Stimulated activated CD8-positive, alpha-beta memory T cell treated with anti-CD3 and anti-CD28 coated beads, Interleukin-15, amount 100 ng/mL, for 24 hours (primary cell): ENCODE results near the gene CCDC69.
"Not testable (repeated sequence)": the region's sequence is repeated elsewhere in the genome, so short reads cannot be mapped to it uniquely, and the experiment has no call there.

Experiments used
- DNase-seq: peaks from one replicate; pipeline ENCODE4 v3.0.0-alpha.2; 2020; ENCODE audit warnings: low read depth

The CCDC69 gene

DNA sequence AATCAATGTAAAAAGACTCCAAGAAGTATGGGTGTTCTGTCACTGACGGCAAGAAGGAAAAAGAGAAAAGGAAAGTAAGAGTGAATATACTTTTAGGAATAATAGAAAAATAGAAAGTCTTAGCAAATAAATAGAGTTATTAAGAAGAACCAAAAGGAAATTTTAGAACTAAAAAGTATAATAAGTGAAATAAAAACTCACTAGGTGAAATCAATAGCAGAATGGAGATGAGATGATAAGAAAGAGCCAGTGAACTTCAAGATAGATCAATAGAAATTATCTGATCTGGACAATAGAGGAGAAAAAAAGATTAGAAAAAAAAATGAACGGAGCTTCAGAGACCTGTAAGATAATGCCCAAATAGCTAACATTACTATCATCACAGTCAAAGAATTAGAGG lies 34.7 kb downstream of the CCDC69 start:
- no peak for DNase-seq

DNA sequence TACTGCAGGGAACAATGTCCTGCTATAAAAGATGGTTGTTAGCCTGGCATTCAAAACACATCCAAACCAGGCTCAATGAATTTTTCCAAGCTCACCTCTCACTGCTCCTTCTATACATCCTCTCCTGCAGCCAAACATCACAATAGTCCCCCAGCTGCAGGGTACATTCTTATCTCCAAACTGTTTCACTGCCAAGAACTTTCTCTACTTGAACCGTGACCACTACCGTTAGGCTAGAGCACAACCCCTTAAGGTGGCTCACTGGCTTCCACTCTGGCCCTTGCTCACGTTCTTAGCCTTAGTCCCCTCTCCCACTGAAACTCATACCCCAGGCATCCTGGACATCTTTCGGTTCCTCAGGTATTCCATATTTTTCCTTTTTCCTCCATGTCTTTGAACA lies 37.4 kb downstream of the CCDC69 start:
- no peak for DNase-seq

DNA sequence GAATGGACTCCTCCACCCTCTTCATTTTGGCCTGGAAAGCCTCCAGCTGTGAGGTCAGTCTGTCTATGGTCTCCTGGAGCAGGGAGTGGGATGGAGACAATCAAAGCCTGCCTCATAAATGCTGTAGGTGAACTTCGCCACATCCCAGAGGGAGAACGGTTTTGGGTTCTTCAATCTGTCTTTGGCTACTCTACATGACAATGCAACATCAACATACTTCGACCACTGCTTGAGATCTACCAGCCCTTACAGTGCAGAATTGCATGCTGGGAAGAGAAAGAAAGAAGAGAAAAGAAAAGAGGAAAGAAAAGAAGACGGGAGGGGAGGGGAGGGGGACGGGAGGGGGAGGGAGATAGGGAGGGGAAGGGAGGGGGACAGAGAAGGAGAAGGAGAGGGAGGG lies 37.8 kb downstream of the CCDC69 start:
- no peak for DNase-seq

DNA sequence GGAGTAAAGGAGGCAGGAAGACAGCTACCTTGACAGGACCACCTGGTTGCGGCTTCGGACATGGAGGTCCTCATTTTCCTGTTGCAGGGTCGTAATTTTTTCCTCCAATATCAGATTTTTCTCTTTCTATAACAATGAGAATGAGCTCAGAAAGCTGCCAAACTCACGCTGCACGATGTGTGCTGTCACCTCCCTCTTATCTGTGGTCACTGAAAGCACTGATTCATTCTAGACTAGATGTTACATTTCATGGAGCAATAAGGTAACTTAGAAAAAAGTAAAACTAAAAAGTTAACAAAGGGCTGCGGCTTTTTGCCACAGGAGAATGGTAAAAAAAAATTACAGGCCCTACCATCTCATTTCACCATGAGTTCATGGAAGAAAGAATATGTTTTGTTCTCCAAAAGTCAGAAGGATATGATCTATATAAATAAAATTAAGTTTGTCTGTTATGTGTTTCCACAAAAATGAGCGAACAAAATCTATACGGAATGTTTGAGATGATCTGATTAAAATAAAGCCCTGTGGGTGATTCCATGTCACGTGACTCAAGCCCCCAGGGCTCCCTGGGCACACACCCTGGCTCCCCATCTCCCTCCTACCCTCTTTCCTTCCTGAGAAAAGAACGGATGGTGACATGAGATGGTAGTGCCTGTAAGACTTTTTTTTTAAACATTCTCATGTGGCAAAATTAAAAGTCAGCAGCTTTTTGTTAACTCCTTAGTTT lies 39.4 kb downstream of the CCDC69 start:
- DNase-seq, result no peak

DNA sequence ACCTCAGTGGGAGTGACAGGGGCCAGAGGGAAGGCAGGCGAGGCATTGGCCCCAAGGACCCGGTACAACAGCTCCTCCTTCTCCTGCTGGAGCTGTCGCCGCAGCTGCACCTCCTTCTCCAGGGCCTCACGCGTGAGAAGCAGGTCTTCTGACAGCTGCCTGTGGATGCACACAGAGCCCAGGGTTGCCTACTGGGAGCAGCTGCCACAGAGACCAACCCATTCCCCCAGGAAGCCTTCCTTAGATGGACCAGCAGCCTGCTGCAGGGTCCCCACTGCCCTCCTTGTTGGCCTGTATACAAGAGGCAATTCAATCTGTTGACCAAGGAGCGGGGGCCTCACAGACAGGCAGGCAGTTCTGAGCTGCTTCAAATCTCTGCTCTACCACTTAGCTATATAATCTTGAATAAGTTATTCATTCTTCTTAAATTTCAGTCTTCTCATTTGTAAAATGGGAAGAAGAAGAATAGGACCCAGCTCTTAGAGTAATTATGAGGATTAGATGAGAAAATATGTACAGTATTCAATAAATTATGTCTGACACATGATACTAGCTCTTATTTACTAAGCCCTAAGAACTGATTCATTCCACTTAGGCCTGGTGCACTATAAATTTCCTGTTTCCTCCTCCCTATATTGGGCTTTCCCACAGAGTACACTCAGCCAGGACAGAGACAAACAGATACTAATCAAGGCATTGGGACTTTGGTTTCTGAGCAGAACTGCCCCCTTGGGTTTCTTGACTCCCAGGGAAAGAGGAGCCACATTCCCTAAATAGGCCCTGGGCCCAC lies 40.2 kb downstream of the CCDC69 start:
- DNase-seq, result no peak

DNA sequence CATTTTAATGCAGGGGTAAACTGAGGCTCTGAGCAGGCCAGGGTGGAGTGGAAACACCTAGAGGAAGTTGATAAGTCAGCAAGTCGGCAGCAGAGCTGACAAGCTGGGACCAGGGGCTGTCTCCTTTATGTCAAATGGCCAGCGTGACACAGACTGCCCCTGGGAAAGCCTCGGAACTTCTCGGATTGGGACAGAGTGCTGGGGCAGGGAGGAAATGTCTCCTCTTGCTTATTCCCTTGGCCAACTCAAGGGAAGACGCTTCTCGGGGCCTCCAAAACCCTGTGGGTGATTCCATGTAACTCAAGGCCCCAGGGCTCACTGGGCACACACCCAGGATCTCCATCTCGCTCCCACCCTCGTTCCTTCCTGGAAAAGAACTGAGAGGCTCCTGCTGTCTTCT lies 40.9 kb downstream of the CCDC69 start:
- DNase-seq, result no peak

DNA sequence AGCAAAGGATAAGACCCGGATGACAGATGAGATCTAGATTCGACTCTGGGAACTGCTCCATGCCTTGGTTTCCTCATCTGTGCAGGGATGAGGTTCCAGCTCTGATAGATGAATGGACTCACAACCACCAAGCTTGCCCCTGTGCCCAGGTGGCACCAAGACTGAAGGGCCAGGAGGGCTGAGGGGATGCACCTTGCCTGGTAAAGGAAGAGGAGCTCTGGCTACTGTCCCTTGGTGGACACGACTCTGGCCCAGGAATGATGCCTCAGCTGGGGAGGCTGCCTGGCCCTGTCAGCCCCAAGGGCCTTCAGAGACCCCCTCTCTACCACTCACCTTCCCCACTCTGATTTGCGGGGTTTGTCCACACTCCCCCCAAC lies 41.4 kb downstream of the CCDC69 start:
- DNase-seq, result no peak

DNA sequence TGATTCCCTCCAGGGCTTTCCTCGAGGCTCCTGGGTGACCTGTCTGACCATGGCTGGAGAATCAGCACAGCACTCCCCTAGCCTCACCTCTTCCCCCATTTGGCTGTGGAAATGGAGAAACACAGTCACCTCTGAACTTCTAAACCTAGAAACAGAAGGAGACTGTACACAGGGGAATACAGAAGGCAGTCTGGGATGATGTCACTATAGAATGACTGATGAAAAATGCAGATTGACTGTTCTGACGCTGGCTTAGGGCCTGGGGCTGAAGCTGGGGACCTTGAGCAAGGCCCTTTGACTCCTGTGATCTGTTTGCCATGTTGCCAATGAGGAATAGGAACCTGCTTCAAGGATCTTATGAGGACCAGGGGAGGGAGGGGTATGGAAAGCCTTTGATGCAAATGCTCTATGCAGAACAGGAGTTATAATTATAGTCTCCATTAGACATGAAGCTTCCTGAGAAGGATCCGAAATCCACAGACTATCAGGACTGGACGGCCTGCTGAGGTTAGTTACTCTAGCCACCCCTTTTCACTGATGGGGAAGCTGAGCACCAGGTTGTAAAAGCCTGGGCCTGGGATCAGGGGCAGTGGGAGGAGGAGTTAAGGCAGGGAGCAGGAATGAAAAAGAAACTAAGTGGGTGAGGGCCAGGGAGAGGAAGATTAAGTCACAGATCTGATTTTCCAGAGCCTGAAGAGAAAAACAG lies 41.9 kb downstream of the CCDC69 start:
- DNase-seq, result no peak

DNA sequence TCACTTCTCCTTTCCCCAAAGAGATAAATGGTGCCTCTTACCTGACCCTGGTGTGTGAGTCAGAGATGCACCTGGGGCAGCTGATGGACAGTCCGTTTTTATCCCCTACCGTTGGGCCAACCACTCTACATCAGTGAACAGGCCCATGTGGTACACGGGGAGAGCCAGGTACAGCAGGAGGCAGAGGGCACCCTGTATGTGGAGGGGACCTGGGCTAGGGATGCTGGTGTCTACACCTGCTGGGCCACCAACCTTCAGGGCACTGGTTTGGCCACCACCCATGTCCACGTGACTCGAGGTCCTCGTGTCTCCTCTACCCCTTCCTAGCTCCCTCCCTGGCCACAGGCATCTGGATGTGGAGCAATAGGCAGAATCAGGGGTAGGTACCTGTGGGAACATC lies 43.6 kb downstream of the CCDC69 start:
- DNase-seq, result no peak

DNA sequence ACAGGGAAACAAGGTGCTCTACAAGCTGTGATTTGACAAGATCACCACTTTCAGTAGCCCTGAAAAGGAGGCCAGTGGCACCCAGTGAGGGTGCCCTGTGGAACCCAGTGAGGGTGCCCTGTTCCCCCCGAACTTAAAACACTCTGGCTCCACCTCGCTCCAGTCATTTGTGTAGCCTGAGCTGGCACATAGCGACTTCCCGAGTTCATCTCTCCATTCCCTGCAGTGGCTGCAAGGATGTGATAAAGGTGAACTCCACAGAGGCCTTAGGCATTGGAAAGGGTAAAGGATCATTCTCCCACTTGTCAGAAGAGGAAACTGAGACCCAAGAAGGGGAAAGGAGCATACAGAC lies 44.4 kb downstream of the CCDC69 start:
- DNase-seq, result no peak

DNA sequence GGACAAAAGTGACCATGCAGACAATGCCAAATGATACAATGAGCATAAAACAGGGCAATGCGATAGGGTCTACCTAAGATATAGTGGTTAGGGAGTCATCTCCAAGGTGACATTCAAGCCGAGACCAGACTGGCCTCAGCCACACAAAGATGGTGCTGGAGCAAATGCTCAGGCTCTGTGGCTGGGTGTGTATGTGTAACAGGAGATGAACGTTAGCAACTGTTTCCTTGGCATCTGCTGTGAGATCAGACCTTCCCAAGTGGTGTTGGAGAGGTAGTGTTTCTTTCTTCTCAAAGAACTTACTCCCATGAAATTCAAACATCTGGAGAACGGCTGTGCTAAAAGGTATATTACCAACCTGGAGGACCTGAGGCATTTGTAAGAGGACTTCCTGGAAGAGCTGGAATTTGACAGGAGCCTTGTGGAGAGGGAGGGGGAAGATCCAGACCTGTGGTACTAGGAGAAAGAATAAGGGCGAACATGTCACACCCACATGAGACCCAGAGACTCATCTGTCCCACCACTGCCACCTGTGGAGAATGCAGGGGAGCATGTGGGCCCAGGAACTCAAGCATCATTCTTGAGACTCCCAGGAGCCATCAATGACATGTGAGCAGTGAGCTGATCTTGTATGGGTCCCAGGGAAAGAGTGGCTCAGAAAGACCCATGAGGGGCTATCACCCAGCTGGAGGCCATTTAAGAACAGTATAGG lies 45.0 kb downstream of the CCDC69 start:
- DNase-seq, result no peak

DNA sequence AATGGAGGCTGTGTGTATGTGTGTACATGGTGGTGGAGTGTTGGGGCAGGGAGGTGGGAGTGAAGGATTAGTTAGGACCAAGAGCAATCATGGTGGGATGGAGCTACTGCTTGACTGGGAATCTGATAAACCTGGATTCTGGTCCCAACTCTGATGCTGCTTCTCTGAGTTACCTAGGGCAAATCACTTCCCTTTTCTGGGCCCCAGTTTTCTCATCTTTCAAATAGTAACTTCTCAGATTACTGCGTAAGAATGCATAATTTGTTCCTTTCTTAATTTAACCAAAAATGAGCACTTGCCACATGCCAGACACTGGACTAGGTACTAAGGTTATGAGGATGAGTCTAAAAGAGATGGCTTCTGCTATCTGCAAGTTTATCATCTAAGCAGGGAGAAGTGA lies 45.5 kb downstream of the CCDC69 start:
- DNase-seq, result no peak

DNA sequence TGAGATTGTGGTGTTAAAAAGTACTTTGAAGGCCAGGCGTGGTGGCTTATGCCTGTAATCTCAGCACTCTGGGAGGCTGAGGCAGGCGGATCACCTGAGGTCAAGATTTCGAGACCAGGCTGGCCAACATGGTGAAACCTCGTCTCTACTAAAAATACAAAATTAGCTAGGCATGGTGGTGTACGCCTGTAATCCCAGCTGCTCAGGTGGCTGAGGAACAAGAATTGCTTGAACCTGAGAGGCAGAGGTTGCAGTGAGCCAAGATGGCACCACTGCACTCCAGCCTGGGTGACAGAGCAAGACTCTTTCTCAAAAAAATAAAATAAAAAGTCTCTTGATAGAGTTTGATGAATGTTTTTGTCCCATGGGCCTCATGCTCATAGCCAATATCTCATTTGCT lies 47.6 kb downstream of the CCDC69 start:
- not testable (repeated sequence) for DNase-seq

DNA sequence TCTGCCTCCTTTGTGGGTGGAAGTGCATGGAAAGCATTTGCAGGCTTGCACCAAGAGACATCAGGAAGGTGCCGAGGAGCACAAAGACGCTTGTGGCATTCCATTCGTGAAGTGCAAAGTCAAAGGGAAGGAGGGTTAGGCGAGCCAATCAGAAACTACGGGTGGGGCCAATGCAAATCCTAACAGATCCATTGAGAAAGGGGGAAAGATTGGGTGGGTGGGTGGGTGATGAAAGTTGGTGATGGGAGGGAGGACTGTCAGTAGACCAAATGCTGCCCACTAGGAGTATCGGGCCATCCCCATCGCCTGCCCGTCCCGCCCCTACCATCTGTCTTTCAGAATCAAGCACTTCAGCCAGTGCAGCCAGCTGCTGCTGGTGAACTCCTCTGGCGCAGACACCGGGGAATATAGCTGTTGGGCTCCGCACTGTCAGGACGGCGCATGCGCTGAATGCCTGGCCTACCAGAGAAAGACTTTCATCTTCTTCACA lies 49.2 kb downstream of the CCDC69 start:
- DNase-seq, result no peak

DNA sequence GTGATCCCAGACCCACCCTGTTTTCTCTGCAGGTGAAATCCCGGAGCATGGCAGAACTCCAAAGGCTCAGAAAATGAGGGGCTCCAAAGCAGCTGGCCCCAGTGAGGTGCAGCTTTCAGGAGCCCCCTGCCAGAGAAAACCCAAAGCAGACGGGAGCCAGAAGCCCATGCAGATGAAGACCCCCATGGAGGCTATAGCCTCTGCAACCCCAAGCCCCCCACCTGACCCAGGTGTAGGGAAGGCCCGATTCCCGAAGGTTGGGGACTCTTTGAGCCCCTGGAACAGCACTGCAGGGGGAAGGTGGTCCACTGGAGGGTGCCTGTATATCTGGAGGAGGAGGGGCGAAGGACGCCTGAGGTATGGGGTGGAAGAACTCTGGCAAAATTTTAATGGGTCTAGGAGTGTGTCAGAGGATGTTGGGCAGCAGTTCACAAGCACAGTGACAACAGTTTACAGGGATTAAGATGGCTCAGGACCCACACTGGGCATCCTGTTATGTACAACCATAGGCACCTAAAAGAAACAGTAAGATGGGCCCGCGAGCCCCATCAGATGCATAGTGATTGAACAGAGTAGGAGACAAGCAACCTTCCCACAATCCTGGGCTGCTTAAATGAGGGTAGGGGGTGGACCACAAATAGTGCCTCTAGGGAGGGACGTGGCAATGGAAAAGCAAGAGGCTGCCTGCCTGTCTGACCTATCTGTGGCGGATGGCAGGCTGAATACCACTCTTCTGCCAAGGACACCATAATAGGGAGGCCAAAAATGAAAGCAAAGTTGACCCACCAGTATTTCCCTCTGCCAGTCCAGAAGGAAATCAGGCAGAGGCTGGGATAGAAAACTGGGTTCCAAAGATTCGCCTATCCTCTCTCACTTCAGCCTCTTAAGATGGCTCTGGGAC lies 49.9 kb downstream of the CCDC69 start:
- DNase-seq, result no peak

DNA sequence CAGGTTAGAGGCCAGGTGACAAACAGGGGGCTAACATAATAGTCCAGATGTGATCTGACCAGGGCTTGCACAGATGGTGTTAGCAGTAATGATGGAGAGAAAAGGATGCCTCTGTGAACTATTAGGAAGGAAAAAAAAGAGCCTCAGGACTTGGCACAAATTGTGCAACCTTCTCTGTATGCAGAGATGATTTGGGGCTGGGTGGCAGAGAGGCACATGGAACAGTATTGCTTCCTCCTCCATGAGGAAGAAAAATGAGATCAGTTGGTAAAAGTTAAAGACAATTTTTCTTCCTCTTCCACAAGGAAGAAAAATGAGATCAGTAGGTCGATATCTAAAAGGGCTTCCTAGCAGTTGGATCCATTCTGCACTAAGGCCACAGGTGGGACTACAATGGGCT lies 52.4 kb downstream of the CCDC69 start:
- no peak for DNase-seq

DNA sequence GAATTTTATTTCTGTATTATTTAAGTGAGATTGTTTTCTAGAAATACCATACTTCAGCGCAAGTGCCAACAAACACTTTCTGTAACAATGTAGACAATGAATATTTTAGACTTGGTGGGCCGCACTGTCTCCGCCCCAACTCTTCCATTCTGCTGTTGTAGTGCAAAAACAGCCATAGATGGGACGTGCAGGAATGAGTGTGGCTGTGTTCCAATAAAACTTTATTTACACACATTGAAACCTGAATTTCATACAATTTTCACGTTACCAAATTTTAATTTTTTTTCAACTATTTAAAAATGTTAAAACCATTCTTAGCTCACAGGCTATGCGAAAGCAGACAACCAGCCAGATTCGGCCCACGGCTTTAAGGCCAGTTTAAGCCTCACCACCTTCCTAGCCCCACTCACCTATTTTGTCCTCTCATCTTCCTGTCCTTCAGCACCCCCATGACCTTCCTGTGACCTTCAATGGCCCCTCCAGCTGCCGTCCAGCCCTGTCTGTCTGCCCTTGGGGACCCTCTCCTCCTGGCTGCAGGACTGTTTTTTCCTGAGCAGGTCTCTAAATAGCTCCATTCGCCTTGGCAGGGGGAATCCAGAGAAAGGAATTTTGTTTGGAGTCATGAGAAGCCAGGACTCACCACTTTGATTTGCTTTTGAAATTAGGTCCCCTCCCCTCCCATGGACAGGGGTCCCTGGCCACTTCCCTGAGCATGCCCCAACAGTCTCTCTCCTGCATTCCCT lies 55.1 kb downstream of the CCDC69 start:
- DNase-seq, result no peak

DNA sequence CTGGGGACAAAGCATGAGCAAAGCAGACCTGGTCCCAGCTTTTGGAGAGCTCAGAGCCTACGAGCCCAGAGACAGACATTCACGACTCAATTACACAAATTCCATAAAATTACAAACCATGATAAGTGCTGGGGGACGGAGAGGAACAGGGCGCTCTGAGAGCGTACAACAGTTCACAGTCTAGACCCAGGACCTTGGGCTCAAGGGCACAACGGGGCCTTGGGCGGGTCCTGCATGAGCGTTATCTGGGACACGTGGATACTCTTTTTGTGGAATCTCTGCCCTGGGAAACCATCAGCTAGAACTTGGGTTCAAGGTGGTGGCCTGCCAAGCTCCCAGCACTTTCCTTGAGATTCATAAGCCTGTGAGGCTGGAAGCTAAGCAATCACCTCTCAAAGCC lies 56.9 kb downstream of the CCDC69 start:
- no peak for DNase-seq

DNA sequence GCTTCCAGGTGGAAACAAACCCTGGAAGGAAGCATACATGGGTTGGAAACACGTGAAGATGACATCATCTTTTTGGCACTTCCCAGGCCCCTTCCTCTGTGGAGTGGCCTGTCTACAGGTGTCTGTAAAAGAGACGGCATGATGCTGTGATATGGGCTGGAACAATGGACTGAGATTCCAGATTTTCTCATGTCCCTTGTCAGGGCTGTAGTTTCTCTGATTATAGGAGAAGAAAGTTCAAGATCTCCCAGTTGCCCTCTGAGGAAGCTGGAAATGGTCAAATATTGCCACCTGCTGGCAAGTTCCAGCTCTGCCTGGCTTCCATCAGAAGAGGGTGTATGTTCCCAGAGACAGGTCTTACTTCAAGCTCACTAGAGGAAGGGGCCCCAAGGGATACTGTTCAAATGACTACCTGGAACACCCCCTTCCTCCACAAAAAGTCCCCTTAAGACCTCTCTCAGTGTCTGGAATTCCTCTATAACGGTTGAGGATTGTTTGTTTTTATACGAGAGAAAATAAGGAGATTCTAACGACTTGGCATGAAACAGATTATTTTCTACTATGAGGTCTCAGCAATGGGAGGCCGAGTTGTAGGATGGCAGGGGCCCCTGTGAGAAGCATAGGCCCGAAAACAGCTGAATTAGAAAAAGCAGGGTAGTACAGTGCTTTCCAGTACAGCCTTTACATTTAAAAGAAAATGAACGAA lies 59.1 kb downstream of the CCDC69 start:
- peak; percentile 38 for DNase-seq

DNA sequence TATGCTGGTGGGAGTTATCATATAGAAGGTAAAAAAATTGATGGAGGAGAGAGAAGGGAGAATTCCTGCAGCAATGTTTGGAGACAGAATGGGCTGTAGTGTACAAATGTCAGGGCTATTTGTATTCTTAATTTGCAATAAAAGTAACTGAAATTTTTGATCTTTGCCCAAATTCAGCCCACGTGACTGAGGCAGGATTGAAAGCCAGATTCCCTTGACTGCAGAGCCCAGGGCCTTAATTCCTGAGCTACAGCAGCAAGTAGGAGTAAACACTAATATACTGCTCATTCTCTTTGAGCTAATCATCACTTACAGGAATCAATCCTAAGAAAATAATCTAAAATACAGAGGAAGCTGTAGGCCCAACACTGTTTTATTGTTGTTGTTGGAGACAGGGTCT lies 61.1 kb downstream of the CCDC69 start:
- no peak for DNase-seq
